ENCODE measurements around the gene MIA3. TPM values are rescaled to one million over a fixed set of nuclear protein-coding genes. Genes with fewer than 3 reads are reported as not detected.

MIA3 gene
- total and polyA plus RNA-seq, 2 donors, result 33.1 to 35.8 TPM

GRCh38 chr1:222629921-222630535 lies 12.1 kb downstream of the MIA3 start:
- Histone ChIP-seq H3K27me3 (ENCODE audit: control insufficient read depth in 2 of 2, insufficient read depth in 1 of 2, low read length in 1 of 2) (no peaks in the 10 kb centered on the region), H3K4me1 (ENCODE audit: control insufficient read depth in 2 of 2, insufficient read depth in 2 of 2, low read length in 2 of 2) (peaks cover 0 to 9% of the 10 kb centered on the region in 2 donors), H3K36me3 (ENCODE audit: control insufficient read depth in 2 of 2, insufficient read depth in 2 of 2, low read length in 1 of 2) (peaks cover 36 to 63% of the 10 kb centered on the region in 2 donors), H3K9me3 (ENCODE audit: control insufficient read depth in 2 of 2, insufficient read depth in 1 of 2, low read length in 1 of 2) (no peaks in the 10 kb centered on the region), H3K4me3 (ENCODE audit: low read length in 2 of 2) (no peak overlapping the region), H3K27ac (ENCODE audit: low read depth in 1 of 2, low read length in 1 of 2) (no peak overlapping the region)
- DNase-seq (ENCODE audit: low read depth in 6 of 9, low spot score in 9 of 9), result no peak
- WGBS, result 97% methylated on average over 7 of the region's 7 CpGs

- Histone ChIP-seq H3K36me3 (ENCODE audit: control insufficient read depth in 2 of 2, insufficient read depth in 2 of 2, low read length in 1 of 2) (peaks cover 34 to 68% of the 10 kb centered on the region in 2 donors), H3K4me3 (ENCODE audit: low read length in 2 of 2) (no peak overlapping the region), H3K27me3 (ENCODE audit: control insufficient read depth in 2 of 2, insufficient read depth in 1 of 2, low read length in 1 of 2) (no peaks in the 10 kb centered on the region), H3K27ac (ENCODE audit: low read depth in 1 of 2, low read length in 1 of 2) (no peak overlapping the region), H3K9me3 (ENCODE audit: control insufficient read depth in 2 of 2, insufficient read depth in 1 of 2, low read length in 1 of 2) (no peaks in the 10 kb centered on the region), H3K4me1 (ENCODE audit: control insufficient read depth in 2 of 2, insufficient read depth in 2 of 2, low read length in 2 of 2) (peaks cover 0 to 9% of the 10 kb centered on the region in 2 donors)
- no peak for DNase-seq (ENCODE audit: low read depth in 6 of 9, low spot score in 9 of 9)
- 98% methylated on average over 3 of the region's 3 CpGs for WGBS
These were observed 13.8 kb downstream of the MIA3 start for GRCh38 chr1:222631611-222632208.

GRCh38 chr1:222632749-222633148 lies 14.9 kb downstream of the MIA3 start:
- Histone ChIP-seq H3K27me3 (ENCODE audit: control insufficient read depth in 2 of 2, insufficient read depth in 1 of 2, low read length in 1 of 2) (no peaks in the 10 kb centered on the region), H3K9me3 (ENCODE audit: control insufficient read depth in 2 of 2, insufficient read depth in 1 of 2, low read length in 1 of 2) (no peaks in the 10 kb centered on the region), H3K4me1 (ENCODE audit: control insufficient read depth in 2 of 2, insufficient read depth in 2 of 2, low read length in 2 of 2) (peaks cover 0 to 9% of the 10 kb centered on the region in 2 donors), H3K4me3 (ENCODE audit: low read length in 2 of 2) (no peak overlapping the region), H3K27ac (ENCODE audit: low read depth in 1 of 2, low read length in 1 of 2) (no peak overlapping the region), H3K36me3 (ENCODE audit: control insufficient read depth in 2 of 2, insufficient read depth in 2 of 2, low read length in 1 of 2) (peaks cover 27 to 62% of the 10 kb centered on the region in 2 donors)
- no peak for DNase-seq (ENCODE audit: low read depth in 6 of 9, low spot score in 9 of 9)
- 94% methylated on average over 2 of the region's 2 CpGs for WGBS

GRCh38 chr1:222634180-222635013 lies 16.5 kb downstream of the MIA3 start:
- no peaks in the 10 kb centered on the region for H3K27me3 ChIP-seq (ENCODE audit: control insufficient read depth in 2 of 2, insufficient read depth in 1 of 2, low read length in 1 of 2)
- H3K27ac ChIP-seq (ENCODE audit: low read depth in 1 of 2, low read length in 1 of 2), result no peak overlapping the region
- 59% methylated on average over 7 of the region's 7 CpGs for WGBS
- H3K9me3 ChIP-seq (ENCODE audit: control insufficient read depth in 2 of 2, insufficient read depth in 1 of 2, low read length in 1 of 2), result no peaks in the 10 kb centered on the region
- peaks cover 23 to 46% of the 10 kb centered on the region in 2 donors for H3K36me3 ChIP-seq (ENCODE audit: control insufficient read depth in 2 of 2, insufficient read depth in 2 of 2, low read length in 1 of 2)
- H3K4me3 ChIP-seq (ENCODE audit: low read length in 2 of 2), result no peak overlapping the region
- H3K4me1 ChIP-seq (ENCODE audit: control insufficient read depth in 2 of 2, insufficient read depth in 2 of 2, low read length in 2 of 2), result peaks cover 0 to 9% of the 10 kb centered on the region in 2 donors
- peak; percentile 66 to 94 (median 87) for DNase-seq (ENCODE audit: low read depth in 6 of 9, low spot score in 9 of 9)

- DNase-seq (ENCODE audit: low read depth in 6 of 9, low spot score in 9 of 9), result no peak
- Histone ChIP-seq H3K27ac (ENCODE audit: low read depth in 1 of 2, low read length in 1 of 2) (no peak overlapping the region), H3K9me3 (ENCODE audit: control insufficient read depth in 2 of 2, insufficient read depth in 1 of 2, low read length in 1 of 2) (no peaks in the 10 kb centered on the region), H3K36me3 (ENCODE audit: control insufficient read depth in 2 of 2, insufficient read depth in 2 of 2, low read length in 1 of 2) (peaks cover 0 to 7% of the 10 kb centered on the region in 2 donors), H3K4me3 (ENCODE audit: low read length in 2 of 2) (no peak overlapping the region), H3K27me3 (ENCODE audit: control insufficient read depth in 2 of 2, insufficient read depth in 1 of 2, low read length in 1 of 2) (no peaks in the 10 kb centered on the region), H3K4me1 (ENCODE audit: control insufficient read depth in 2 of 2, insufficient read depth in 2 of 2, low read length in 2 of 2) (peaks cover 0 to 9% of the 10 kb centered on the region in 2 donors)
- WGBS, result 97% methylated on average over 5 of the region's 5 CpGs
These were observed 23.5 kb downstream of the MIA3 start for GRCh38 chr1:222641269-222641948.

GRCh38 chr1:222642468-222642867 lies 24.6 kb downstream of the MIA3 start:
- Histone ChIP-seq H3K36me3 (ENCODE audit: control insufficient read depth in 2 of 2, insufficient read depth in 2 of 2, low read length in 1 of 2) (peaks cover 0 to 3% of the 10 kb centered on the region in 2 donors), H3K27me3 (ENCODE audit: control insufficient read depth in 2 of 2, insufficient read depth in 1 of 2, low read length in 1 of 2) (no peaks in the 10 kb centered on the region), H3K4me3 (ENCODE audit: low read length in 2 of 2) (no peak overlapping the region), H3K9me3 (ENCODE audit: control insufficient read depth in 2 of 2, insufficient read depth in 1 of 2, low read length in 1 of 2) (no peaks in the 10 kb centered on the region), H3K4me1 (ENCODE audit: control insufficient read depth in 2 of 2, insufficient read depth in 2 of 2, low read length in 2 of 2) (peaks cover 0 to 9% of the 10 kb centered on the region in 2 donors), H3K27ac (ENCODE audit: low read depth in 1 of 2, low read length in 1 of 2) (no peak overlapping the region)
- DNase-seq (ENCODE audit: low read depth in 6 of 9, low spot score in 9 of 9), result no peak
- WGBS, result 99% methylated on average over 1 of the region's 1 CpG

- peaks cover 0 to 3% of the 10 kb centered on the region in 2 donors for H3K36me3 ChIP-seq (ENCODE audit: control insufficient read depth in 2 of 2, insufficient read depth in 2 of 2, low read length in 1 of 2)
- no peaks in the 10 kb centered on the region for H3K27me3 ChIP-seq (ENCODE audit: control insufficient read depth in 2 of 2, insufficient read depth in 1 of 2, low read length in 1 of 2)
- 13% methylated on average over 10 of the region's 10 CpGs for WGBS
- H3K4me1 ChIP-seq (ENCODE audit: control insufficient read depth in 2 of 2, insufficient read depth in 2 of 2, low read length in 2 of 2), result peaks cover 0 to 9% of the 10 kb centered on the region in 2 donors
- H3K9me3 ChIP-seq (ENCODE audit: control insufficient read depth in 2 of 2, insufficient read depth in 1 of 2, low read length in 1 of 2), result no peaks in the 10 kb centered on the region
- peak in 2 of 9 donors; percentile 3 to 29 for DNase-seq (ENCODE audit: low read depth in 6 of 9, low spot score in 9 of 9)
- H3K27ac ChIP-seq (ENCODE audit: low read depth in 1 of 2, low read length in 1 of 2), result peak overlapping the region; percentile 94 to 98
- peak overlapping the region; percentile 79 to 90 for H3K4me3 ChIP-seq (ENCODE audit: low read length in 2 of 2)
These were observed 25.7 kb downstream of the MIA3 start for GRCh38 chr1:222643606-222643937.

GRCh38 chr1:222643938-222644635 lies 26.2 kb downstream of the MIA3 start:
- WGBS, result under 1% methylated on average over 42 of the region's 42 CpGs
- peak; percentile 91 to 99 (median 96) for DNase-seq (ENCODE audit: low read depth in 6 of 9, low spot score in 9 of 9)
- H3K4me1 ChIP-seq (ENCODE audit: control insufficient read depth in 2 of 2, insufficient read depth in 2 of 2, low read length in 2 of 2), result peaks cover 0 to 9% of the 10 kb centered on the region in 2 donors
- H3K9me3 ChIP-seq (ENCODE audit: control insufficient read depth in 2 of 2, insufficient read depth in 1 of 2, low read length in 1 of 2), result no peaks in the 10 kb centered on the region
- H3K27ac ChIP-seq (ENCODE audit: low read depth in 1 of 2, low read length in 1 of 2), result peak overlapping the region; percentile 94 to 98
- H3K36me3 ChIP-seq (ENCODE audit: control insufficient read depth in 2 of 2, insufficient read depth in 2 of 2, low read length in 1 of 2), result peaks cover 2 to 6% of the 10 kb centered on the region in 2 donors
- no peaks in the 10 kb centered on the region for H3K27me3 ChIP-seq (ENCODE audit: control insufficient read depth in 2 of 2, insufficient read depth in 1 of 2, low read length in 1 of 2)
- peak overlapping the region; percentile 79 to 90 for H3K4me3 ChIP-seq (ENCODE audit: low read length in 2 of 2)

Measured in thymus (tissue), 11 donors.